ENCODE data around the gene OR8U1.
"Not testable (repeated sequence)": the region's sequence is repeated elsewhere in the genome, so short reads cannot be mapped to it uniquely, and the experiment has no call there.

OR8U1 gene

GRCh38 chr11:56394381-56394780 is 19.0 kb downstream of the OR8U1 start:
- no peak for DNase-seq (ENCODE audit: low read depth)
- no peak overlapping the region for H3K4me3 ChIP-seq (ENCODE audit: low read length)
- no peak for TF ChIP-seq CTCF (conservative IDR thresholded peaks at IDR 0.05; ENCODE audit: low read depth, low read length)

- TF ChIP-seq CTCF (conservative IDR thresholded peaks at IDR 0.05; ENCODE audit: low read depth, low read length) = no peak
- no peak overlapping the region for H3K4me3 ChIP-seq (ENCODE audit: low read length)
- no peak for DNase-seq (ENCODE audit: low read depth)
Observed at GRCh38 chr11:56396047-56396446, 20.6 kb downstream of the OR8U1 start.

- DNase-seq (ENCODE audit: low read depth); H3K4me3 ChIP-seq (ENCODE audit: low read length): not testable (repeated sequence)
Observed at GRCh38 chr11:56401858-56402461, 26.5 kb downstream of the OR8U1 start.

GRCh38 chr11:56404393-56404792 is 29.0 kb downstream of the OR8U1 start:
- no peak overlapping the region for H3K4me3 ChIP-seq (ENCODE audit: low read length)
- TF ChIP-seq CTCF (conservative IDR thresholded peaks at IDR 0.05; ENCODE audit: low read depth, low read length) = no peak
- no peak for DNase-seq (ENCODE audit: low read depth)

DNA sequence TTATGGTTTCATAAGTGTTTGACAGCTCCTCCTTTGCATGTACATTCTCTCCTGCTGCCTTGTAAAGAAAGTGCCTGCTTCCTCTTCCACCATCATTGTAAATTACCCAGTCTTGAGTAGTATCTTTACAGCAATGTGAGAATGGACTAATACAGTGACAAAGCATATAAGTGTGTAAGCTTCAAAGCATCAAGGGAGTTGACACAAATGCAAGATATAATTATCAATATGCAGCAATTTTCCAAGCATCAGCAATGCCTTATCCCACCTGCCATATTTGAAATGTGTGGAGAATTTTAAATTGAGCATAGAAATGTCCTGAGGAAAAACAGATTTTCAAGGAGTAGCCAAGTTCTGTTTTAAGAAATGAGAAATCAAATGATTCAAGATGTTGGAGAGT is 35.4 kb downstream of the OR8U1 start:
- no peak for DNase-seq (ENCODE audit: low read depth)
- TF ChIP-seq CTCF (conservative IDR thresholded peaks at IDR 0.05; ENCODE audit: low read depth, low read length) = no peak
- H3K4me3 ChIP-seq (ENCODE audit: low read length) = no peak overlapping the region

GRCh38 chr11:56412396-56412795 is 37.0 kb downstream of the OR8U1 start, which contains the start of gene OR5AL1:
Gene OR5AL1, plus strand, starts transcription at chr11:56412696.
- DNase-seq (ENCODE audit: low read depth) = no peak
- no peak within 1 kb of the TSS for H3K4me3 ChIP-seq (ENCODE audit: low read length)
- TF ChIP-seq CTCF (conservative IDR thresholded peaks at IDR 0.05; ENCODE audit: low read depth, low read length) = no peak
